Dermis blood vessel endothelial cell (primary cell): Measurements from ENCODE around the gene PGK1. TPM values are rescaled to one million over a fixed set of nuclear protein-coding genes. Genes with fewer than 3 reads are reported as not detected.
"Not testable (repeated sequence)": the region's sequence is repeated elsewhere in the genome, so short reads cannot be mapped to it uniquely, and the experiment has no call there.

ENCODE experiments used
- DNase-seq: peaks from one replicate; pipeline ENCODE4 v3.0.0; 2010
- total RNA-seq: library from RNA; depleted of rRNA; stranded (reverse); fragments of >200 nt; gene quantifications from 2 replicates; pipeline ENCODE4 v1.2.3, GENCODE V29; 2014

PGK1 gene
- 284 and 379 TPM in 2 replicates for total RNA-seq

DNA sequence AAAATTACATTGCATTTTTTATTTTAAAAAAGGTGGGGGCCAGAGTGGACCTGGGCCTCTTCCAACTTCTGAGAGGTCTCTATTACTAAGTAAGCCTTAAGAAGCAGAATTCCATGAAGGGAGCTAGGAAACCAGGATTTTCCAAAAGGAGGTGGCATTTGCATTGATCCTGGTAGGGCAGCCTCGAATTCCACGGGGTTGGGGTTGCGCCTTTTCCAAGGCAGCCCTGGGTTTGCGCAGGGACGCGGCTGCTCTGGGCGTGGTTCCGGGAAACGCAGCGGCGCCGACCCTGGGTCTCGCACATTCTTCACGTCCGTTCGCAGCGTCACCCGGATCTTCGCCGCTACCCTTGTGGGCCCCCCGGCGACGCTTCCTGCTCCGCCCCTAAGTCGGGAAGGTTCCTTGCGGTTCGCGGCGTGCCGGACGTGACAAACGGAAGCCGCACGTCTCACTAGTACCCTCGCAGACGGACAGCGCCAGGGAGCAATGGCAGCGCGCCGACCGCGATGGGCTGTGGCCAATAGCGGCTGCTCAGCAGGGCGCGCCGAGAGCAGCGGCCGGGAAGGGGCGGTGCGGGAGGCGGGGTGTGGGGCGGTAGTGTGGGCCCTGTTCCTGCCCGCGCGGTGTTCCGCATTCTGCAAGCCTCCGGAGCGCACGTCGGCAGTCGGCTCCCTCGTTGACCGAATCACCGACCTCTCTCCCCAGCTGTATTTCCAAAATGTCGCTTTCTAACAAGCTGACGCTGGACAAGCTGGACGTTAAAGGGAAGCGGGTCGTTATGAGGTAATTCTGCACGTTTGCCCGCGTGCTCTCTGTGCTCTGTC lies at the start of gene PGK1:
Gene PGK1, plus strand, starts transcription at position 626 of the 824 bp plus-strand sequence. Its CDS starts 93 bp downstream, at position 719.
- peak; percentile 96 for DNase-seq

DNA sequence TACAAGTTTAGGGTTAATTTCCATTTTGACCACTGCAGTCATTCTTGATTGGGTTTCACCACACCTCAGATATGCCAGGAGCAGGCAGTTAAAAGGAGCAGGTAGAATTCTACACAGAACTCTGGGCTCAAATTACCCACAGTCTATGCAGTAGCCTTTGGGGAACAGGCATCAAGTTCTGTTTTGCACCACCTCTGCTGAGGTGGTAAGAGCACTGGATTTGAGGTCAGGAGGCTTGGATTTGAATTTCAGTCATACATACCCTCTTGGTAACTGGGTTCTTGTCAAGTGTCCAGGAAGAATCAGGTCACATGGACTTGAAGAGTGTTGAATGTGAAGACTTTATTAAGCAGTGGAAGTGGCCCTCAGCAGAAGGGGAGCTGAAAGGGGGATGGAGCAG lies 40.4 kb upstream of the PGK1 start:
- DNase-seq, result no peak

DNA sequence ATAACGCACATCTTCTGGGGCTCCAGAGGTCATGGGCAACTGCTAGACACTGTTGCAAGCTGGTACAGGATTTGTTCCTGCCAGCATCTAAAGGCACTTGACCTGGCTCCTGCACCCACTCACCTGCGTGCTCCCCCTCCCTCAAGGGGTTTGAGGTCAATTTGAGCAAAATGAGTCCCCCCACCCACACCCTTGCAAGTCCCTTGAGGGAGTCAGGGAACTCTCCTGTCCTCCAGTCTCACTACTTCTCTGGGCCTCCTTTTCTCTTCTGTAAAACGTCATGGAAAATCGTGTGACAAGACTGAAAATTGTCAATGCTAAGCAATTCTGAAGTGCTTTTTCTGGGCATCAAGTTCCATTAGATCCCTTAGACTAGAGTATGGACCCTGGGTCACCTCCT lies 39.9 kb upstream of the PGK1 start:
- DNase-seq, result no peak

DNA sequence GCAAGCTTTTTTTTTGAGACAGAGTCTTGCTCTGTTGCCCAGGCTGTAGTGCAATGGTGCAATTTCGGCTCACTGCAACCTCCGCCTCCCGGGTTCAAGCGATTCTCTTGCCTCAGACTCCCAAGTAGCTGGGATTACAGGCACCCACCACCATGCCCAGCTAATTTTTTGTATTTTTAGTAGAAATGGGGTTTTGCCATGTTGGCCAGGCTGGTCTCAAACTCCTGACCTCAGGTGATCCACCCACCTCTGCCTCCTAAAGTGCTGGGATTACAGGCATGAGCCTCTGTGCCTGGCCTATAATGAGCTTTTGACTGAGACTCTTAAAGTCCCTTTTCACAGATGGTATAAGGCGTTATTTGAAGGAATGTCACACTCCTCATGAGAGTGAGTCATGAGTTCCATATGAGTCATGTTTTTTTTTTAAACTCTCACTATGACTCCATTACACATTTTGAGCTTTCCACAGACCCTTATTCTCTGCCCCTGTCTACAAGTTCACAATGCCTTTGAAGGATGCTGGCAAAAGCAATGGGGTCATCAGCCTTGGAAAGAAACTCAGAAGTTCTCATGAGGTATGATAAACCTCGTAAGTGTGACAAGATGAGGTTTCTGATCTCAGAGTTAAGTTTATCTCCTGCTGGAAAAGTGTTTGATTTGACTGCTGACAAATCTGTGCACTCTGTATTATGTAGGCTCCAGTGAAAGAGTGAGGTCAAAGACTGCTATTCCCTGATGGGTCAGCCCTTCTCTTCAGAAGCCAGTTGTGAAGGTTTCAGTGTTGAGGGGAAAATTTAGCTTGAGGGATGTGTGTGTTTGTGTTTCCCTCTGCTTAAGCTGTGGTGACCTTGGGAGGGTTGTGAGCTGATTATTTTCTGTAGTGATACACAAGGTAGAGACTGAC lies 39.1 kb upstream of the PGK1 start:
- DNase-seq, result peak; percentile 62

DNA sequence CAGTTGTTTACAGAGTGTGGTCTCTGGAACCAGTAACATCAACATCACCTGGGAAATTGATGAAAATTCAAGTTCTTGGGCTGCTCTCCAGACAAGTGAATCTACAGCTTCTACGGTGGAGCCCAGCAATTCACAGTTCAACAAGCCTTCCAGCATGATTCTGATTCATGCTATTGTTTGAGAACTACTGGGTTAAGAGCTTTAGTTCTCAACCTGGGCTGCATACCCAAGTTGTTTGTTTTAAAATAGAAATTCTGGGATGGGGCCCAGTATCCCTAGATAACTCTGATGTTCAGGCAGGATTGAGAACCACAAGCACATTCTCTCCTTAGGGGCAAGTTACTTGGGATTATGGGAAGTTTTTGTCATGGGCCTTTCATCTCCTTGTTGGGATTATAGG lies 37.9 kb upstream of the PGK1 start:
- peak; percentile 14 for DNase-seq

DNA sequence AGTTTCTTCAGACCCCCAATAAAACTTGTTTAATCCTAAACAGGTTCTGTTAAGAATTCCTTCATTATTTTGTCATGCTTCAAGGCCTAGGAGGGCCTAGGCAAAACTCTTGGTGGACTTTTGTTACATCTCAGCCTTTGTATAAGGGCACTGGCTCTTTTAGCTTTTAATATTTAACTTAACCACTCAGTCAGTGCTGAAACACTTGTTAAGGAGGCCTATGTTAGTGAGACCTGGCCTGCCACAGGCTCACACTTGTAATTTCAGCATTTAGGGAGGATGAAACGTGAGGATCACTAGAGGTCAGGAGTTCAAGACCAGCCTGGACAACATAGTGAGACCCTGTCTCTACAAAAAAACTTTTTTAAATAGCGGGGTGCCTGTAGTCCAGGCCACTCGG lies 32.7 kb upstream of the PGK1 start:
- DNase-seq, result no peak

DNA sequence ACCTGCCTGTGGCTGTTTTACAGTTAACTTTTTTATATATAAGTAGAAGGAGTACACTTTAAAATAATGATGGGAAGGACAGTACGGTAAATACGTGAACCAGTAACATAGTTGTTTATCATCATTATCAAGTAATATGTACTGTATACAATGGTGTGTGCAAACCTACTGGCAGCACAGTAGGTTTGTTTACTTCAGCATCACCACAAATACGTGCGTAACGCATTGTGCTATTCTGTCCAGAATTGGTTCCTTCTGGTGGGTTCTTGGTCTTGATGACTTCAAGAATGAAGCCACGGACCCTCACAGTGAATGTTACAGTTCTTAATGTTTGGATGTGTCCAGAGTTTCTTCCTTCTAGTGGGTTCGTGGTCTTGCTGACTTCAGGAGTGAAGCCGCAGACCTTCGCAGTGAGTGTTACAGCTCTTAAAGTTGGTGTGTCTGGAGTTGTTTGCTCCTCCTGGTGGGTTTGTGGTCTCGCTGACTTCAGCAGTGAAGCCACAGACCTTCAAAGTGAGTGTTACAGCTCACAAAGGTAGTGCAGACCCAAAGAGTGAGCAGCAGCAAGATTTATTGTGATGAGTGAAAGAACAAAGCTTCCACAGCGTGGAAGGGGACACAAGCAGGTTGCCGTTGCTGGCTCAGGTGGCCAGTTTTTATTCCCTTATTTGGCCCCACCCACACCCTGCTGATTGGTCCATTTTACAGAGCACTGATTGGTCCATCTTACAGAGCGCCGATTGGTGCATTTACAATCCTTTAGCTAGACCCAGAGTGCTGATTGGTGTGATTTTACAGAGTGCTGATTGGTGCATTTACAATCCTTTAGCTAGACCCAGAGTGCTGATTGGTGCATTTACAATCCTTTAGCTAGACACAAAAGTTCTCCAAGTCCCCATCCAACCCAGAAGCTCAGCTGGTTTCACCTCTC lies 30.6 kb upstream of the PGK1 start:
- not testable (repeated sequence) for DNase-seq

DNA sequence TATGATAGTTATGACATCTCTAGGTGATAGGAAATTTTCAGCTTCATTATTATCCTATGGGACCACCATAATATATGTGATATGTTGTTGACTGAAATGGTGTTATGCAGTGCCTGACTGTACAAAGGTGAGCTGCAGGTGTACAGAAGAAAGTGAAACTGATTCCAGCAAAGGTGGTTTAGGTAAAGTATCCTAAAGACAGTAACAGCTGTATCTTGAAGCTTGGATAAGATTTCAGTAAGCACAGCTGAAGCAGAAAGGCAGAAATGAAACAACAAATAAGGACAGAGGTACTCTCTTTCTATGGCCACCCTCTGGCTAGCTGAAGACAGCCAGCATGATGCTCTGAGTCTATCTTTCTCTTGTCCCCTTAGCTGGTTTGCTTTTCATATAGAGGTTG lies 30.0 kb upstream of the PGK1 start:
- DNase-seq, result no peak

DNA sequence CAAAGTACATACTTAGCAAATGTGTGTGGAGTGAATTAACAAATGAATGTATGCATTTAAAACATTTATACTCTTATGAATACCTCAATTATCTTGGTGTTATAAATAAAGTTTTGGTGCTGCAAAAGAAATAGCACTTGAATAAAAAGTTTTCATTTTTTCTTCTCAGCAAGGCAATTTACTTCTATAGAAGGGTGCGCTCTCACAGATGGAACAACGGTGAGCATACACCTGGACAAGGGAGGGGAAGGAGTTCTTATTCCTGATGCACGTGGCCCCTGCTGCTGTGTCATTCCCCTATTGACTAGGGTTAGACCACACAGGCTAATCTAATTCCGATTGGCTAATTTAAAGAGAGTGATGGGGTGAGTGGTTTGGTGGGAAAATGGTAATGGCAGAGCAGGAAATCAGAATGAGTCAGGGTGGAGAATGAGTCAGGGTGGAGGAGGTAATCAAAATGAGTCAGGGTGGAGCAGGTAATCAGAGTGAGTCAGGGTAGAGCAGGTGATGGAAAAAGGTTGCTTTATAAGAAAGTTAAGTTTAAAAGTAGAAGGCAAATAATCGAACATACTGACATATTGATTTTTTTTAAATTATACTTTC lies 28.2 kb upstream of the PGK1 start:
- no peak for DNase-seq

DNA sequence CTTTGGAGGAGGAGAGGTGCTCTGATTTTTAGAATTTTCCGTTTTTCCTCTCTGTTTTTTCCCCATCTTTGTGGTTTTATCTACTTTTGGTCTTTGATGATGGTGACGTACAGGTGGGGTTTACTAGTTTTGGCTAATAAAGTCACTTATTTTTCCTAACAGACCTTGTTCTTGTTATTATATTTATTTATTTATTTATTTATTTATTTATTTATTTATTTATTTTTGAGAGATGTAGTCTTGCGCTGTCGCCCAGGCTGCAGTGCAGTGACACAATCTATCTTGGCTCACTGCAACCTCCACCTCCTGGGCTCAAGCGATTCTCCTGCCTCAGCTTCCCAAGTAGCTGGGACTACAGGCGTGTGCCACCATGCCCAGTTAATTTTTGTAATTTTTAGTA lies 22.6 kb upstream of the PGK1 start:
- not testable (repeated sequence) for DNase-seq

DNA sequence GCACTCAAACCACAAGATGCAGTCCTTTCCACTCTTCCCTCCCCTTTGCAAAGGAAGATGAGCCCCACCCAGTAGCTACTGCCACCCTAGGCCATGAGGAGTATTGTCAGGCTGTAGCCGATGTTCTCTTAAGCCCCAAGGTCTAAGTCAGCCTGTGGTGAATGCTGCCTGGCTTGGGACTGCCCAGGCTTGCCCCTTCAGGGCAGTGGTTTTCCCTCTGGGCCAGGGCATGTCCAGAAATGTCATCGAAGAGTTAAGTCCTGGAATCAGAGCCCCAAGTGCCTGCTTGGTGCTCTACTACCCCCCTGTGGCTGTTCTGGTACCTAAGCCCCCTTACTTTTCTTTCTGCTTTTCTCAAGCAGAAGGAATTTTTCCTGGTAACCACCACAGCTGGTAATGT lies 11.8 kb upstream of the PGK1 start:
- peak; percentile 61 for DNase-seq

DNA sequence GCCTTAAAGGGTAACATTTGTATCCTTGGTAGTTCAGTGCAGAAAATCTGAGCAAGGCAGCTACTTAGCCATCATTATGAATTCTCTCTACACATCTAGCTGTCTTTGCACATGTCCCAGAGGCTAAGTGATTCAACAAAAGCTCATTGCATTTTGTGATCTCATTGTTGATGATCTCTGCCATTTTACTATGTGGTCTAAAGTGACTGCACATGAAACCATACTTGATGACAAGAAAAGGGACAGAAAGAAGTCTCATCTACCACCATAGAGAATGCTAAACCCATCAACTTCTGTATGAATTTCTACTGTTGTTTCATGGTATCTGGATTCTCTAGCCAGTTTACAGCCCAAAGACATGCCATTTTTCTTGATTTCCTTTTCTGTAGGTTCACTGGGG lies 5.9 kb upstream of the PGK1 start:
- DNase-seq, result no peak

DNA sequence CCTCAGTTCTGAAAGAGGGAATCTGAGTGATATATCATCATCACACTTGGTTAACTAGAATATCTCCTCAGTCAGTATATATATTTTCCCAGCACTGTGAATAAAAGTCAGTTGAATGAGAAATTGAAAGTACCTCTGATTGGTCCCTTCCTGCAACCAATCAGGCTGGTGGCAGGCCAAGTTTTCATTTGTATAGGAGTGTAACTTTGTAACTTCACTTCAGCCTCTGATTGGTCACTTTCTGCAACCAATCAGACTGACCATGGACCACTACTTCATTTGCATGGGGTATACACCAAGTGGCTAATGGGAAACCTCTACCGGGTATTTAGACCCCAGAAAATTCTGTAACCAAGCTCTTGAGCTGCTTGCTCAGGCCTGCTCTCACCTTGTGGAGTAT lies 2.0 kb upstream of the PGK1 start:
- no peak for DNase-seq

DNA sequence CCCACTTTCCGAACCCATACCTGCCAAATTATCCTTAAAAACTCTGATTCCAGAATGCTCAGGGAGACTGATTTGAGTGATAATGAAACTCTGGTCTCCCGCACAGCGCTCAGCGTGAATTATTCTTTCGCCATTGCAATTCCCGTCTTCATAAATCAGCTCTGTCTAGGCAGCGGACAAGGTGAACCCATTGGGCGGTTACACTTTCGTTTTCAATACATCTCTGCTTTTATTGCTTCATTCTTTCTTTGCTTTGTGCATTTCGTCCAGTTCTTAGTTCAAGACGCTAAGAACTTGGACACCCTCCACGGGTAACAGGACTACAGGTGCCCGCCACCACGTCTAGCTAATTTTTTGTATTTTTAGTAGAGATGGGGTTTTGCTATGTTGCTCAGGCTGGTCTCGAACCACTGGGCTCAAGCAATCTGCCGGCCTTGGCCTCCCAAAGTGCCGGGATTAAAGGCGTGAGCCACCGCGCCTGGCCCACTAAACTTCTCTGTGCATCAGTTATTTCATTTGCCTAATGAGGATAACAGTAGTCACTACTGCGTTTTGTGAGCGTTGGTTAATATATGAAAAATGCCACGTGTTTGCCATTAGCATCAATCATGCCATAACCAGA lies 936 bp upstream of the PGK1 start:
- no peak for DNase-seq

DNA sequence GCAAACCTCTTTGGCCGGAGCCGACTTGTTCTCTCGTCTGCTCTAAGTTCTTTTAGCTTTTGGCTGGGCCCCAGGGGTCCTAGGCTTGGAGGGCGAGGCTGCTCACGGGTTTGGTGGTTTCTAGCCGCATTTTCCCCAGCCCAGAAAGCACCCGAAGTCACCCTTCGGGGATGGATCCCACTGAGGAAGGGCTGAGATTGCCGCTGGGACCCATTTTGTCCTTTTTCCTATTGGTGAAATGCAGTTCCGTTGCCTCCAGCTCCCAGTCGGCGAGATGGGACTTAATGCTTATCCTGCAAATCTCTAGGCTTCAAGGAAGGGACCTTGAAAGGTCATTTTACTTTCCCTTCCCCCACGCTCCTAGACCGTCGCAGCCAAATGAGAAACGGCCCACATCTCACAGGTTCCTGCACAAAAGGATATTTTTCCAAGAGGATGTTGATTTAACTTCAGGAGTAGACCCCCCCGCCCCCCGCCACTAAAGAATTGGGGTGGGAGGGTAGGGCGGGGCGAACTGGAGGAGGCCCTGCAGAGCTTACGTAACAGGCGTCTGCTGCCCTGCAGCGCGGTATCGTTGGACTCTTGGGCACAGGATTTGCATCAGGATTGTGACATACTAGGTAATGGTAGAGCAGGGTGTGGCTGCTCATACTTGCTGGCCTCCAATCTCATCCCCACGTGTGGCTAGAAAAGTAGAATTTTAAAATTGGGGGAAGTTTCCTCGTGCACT lies 564 bp downstream of the PGK1 start:
- DNase-seq, result peak; percentile 42

DNA sequence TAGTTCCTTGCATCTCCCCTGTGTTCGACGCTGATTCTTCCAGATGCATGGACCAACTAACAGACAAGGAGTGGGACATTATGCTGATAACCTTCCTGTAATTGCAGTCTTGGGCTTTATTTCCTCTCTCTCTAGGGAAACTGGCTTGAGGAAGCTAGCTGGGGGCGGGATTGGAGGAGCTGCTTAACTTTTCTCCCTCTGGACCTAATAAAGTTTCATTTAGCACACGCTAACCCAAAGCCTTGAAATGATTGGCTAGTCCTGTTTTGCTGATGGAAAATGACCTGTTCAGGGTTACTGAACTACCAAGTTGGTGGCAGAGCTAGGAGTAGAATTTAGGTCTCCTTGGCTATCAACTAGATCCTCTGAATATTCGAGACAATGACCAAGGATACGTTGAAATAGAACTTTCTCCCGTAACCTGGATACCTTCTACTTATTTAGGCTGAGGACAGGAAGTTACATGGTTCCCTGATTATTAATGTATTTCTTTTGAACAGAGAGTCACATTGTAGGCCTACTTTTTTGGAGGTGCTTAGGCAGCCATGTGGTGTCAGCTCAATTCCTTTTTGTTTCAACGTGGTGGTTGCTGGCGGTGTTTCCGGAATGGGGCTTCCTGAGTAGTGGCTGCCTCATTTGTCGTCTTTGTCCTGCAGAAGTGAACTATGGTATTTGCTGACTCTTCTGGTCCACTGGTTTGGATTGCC lies 2.0 kb downstream of the PGK1 start:
- DNase-seq, result peak; percentile 32

DNA sequence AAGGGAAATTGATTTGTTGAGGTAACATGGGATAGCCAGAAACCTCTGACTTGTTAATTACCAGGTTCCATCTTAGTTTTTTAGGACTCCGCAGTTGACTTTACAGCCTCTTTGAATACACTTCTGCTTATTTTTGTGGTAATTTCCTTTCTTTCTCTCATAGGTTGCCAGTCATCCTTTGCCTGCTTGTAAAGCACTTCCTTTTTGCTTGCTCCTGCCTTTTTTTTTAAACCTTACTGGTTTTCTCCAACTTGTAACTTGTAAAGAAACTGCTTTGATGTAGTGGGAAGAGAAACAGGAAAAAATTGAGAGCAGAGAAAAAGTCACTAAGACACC lies 2.6 kb downstream of the PGK1 start:
- no peak for DNase-seq

DNA sequence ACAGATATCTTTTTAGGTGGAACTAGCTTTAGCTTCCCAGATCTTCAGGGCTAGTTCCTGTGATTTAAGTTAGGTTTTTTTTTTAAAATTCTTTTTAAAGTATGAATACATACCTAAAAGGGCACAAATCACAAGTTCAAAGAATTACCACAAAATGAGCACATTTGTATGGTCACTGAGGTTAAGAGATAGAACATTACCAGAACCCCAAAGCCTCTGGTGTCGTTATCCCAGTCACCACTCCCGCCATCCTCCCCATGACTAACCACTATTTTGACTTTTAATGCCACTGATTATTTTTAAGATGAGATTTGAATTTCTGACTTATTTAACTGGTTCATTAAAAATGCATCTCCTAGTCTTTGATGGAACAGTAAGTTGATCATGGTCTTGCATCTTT lies 5.4 kb downstream of the PGK1 start:
- no peak for DNase-seq

DNA sequence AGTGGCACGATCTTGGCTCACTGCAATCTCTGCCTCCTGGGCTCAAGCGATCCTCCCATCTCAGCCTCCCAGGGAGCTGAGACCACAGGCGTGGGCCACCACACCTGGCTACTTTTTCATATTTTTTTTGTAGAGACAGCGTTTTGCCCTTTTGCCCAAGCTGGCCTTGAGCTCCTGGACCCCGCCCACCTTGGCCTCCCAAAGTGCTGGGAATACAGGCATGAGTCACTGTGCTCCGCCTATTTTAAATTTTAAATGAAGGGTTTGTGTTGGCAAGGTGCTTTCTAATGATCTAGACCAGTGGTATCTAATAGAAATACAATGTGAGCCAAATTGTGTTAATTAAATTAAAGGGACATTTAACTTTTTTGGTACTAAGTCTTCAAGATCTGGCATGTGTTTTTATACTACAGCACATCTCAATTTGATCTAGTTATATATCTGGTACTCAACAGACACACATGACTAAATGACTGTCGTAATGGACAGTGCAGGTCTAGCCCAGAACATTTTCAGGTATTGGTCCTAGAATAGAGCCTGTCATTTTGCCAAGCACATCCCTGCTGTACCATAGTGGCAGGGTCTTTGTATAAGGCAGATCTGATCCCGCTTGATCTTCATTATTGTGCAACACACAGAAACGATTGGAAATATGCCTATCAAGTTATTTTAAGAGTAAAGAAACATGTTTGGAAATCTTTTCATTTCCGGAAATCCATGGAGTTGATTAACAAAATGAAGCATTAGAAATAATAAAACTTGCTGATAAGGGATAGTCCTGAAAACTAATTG lies 7.3 kb downstream of the PGK1 start:
- DNase-seq, result no peak

DNA sequence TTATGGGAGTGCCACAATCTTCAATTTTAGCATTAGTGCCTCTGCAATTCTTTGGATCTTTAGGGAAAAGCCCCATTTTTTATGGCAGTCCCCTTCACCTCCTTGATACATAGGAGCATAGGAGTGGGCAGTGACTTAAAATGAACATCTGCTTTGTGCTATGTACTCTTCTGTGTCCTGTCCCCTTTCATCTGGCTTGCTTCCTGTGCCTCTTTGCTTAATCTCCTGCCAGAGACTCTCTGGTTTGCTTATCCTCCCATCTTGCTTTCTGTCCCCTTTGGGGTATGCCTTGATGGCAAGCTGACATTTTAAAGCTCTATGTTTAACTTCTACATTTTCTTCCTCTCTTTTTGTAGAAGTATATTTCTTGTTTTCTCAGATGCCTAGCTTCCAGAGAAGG lies 12.3 kb downstream of the PGK1 start:
- DNase-seq, result no peak
